HepG2 (cell line): ENCODE results near the gene FAM222A. TPM values are rescaled to one million over a fixed set of nuclear protein-coding genes. Genes with fewer than 3 reads are reported as not detected.

ENCODE experiments used
- CCDC6 ChIP-seq: sonication (generic); formaldehyde crosslinking; IDR thresholded peaks from 2 replicates; pipeline ENCODE4 v1.8.1; 2022; ENCODE audit warnings: mild to moderate bottlenecking, missing genetic modification reagents, moderate library complexity
- CEBPG ChIP-seq: IDR thresholded peaks from 2 replicates; pipeline ENCODE4 v1.6.1; 2016
- CSRNP2 ChIP-seq: sonication (generic); formaldehyde crosslinking; conservative IDR thresholded peaks from 2 replicates; pipeline ENCODE4 v1.8.0; 2022; ENCODE audit warnings: low read depth, missing genetic modification reagents
- GPBP1L1 ChIP-seq: sonication (generic); formaldehyde crosslinking; IDR thresholded peaks from 2 replicates; pipeline ENCODE4 v1.5.0; 2020; ENCODE audit warnings: mild to moderate bottlenecking, missing genetic modification reagents
- MAZ ChIP-seq, 2 experiments: sonication (generic) in 1 of 2; formaldehyde crosslinking in 1 of 2; IDR thresholded peaks; 2 replicates each; pipeline versions ENCODE4 v1.5.0 to v1.6.1; 2012 to 2020; ENCODE audit warnings: low read depth in 2 of 2, mild to moderate bottlenecking in 2 of 2, borderline replicate concordance in 1 of 2, improper control_type of control experiment in 1 of 2, low read length in 1 of 2, missing genetic modification reagents in 1 of 2, moderate library complexity in 1 of 2
- MYNN ChIP-seq: sonication (generic); formaldehyde crosslinking; IDR thresholded peaks from 2 replicates; pipeline ENCODE4 v1.4.0; 2020; ENCODE audit warnings: mild to moderate bottlenecking, low read depth, missing genetic modification reagents
- NCOA1 ChIP-seq: sonication (generic); formaldehyde crosslinking; IDR thresholded peaks from 2 replicates; pipeline ENCODE4 v1.9.0; 2021; ENCODE audit warnings: missing genetic modification reagents
- PAWR ChIP-seq: sonication (generic); formaldehyde crosslinking; IDR thresholded peaks from 2 replicates; pipeline ENCODE4 v1.4.0; 2020; ENCODE audit warnings: missing genetic modification reagents, mild to moderate bottlenecking, borderline replicate concordance
- PTBP1 ChIP-seq: fragments of 200-400 bp; formaldehyde crosslinking; IDR thresholded peaks from 2 replicates; pipeline ENCODE4 v1.6.1; 2018; ENCODE audit warnings: low read length, low read depth; ENCODE audit not compliant: poor library complexity, severe bottlenecking
- REPIN1 ChIP-seq: sonication (generic); formaldehyde crosslinking; IDR thresholded peaks from 2 replicates; pipeline ENCODE4 v1.8.0; 2022; ENCODE audit warnings: missing genetic modification reagents, low read depth, mild to moderate bottlenecking, borderline replicate concordance
- RFXAP ChIP-seq: sonication (generic); formaldehyde crosslinking; IDR thresholded peaks from 2 replicates; pipeline ENCODE4 v1.4.0; 2020; ENCODE audit warnings: missing genetic modification reagents, borderline replicate concordance
- SIN3B ChIP-seq: fragments of 150-350 bp; IDR thresholded peaks from 2 replicates; pipeline ENCODE4 v1.6.1; 2014; ENCODE audit warnings: low read length
- SKI ChIP-seq: fragments of 450-650 bp; IDR thresholded peaks from one replicate; pipeline ENCODE4 v1.6.1; 2018; ENCODE audit warnings: mild to moderate bottlenecking; ENCODE audit not compliant: partially characterized antibody
- TP53 ChIP-seq: sonication (generic); formaldehyde crosslinking; conservative IDR thresholded peaks from 2 replicates; pipeline ENCODE4 v1.4.0; 2020; ENCODE audit warnings: missing genetic modification reagents
- ZNF274 ChIP-seq: sonication (generic); formaldehyde crosslinking; IDR thresholded peaks from 2 replicates; pipeline ENCODE4 v1.5.1; 2020; ENCODE audit warnings: mild to moderate bottlenecking, missing genetic modification reagents
- ZNF33B ChIP-seq: sonication (generic); formaldehyde crosslinking; IDR thresholded peaks from 2 replicates; pipeline ENCODE4 v1.5.1; 2020; ENCODE audit warnings: mild to moderate bottlenecking, missing genetic modification reagents
- ZNF607 ChIP-seq: sonication (generic); formaldehyde crosslinking; IDR thresholded peaks from 2 replicates; pipeline ENCODE4 v1.5.1; 2020; ENCODE audit warnings: missing genetic modification reagents, mild to moderate bottlenecking, borderline replicate concordance
- polyA plus RNA-seq, 8 experiments: library from polyadenylated mRNA; depleted of rRNA in 3 of 8; stranded (reverse) in 7 of 8; unstranded in 1 of 8; fragments of >200 nt; fragmentation: Illumina TruSeq in 4 of 8; extraction: Trizol in 4 of 8; gene quantifications; 2 replicates each; pipeline versions ENCODE4 v1.2.1 to v1.2.3, GENCODE V29; 2011 to 2016; ENCODE audit warnings: low read depth in 4 of 8, missing spikeins in 1 of 8, mixed read lengths in 1 of 8; ENCODE audit not compliant: insufficient read depth in 1 of 8
- total RNA-seq, 5 experiments: library from RNA; depleted of rRNA; stranded (reverse); fragments of >200 nt; fragmentation: Illumina TruSeq; extraction: Trizol; gene quantifications; 2 replicates each; pipeline ENCODE4 v1.2.3, GENCODE V29; 2016; ENCODE audit warnings: low read depth in 1 of 5
- TF ChIP-seq, protein P1 (sequence below): sonication (generic); formaldehyde crosslinking; IDR thresholded peaks from 2 replicates; pipeline ENCODE4 v1.5.0; 2020; ENCODE audit warnings: mild to moderate bottlenecking, missing genetic modification reagents
- TF ChIP-seq, protein P2 (sequence below): sonication (generic); formaldehyde crosslinking; conservative IDR thresholded peaks from 2 replicates; pipeline ENCODE4 v1.4.0; 2020; ENCODE audit warnings: missing genetic modification reagents
- TF ChIP-seq, protein P3 (sequence below): sonication (generic); formaldehyde crosslinking; IDR thresholded peaks from 2 replicates; pipeline ENCODE4 v1.4.0; 2020; ENCODE audit warnings: low read depth, mild to moderate bottlenecking, missing genetic modification reagents
- TF ChIP-seq, protein P4 (sequence below): IDR thresholded peaks from 2 replicates; pipeline ENCODE4 v1.6.1; 2016; ENCODE audit warnings: low read depth, borderline replicate concordance

Gene FAM222A
- total and polyA plus RNA-seq, 2 of the 13 experiments (the other 11 are each of a cell fraction or from before 2014, with no cell fraction given) = 2.7 to 9.6 TPM

GRCh38 chr12:109727039-109727723 lies 13.6 kb downstream of the FAM222A start (continued):
- TF ChIP-seq PAWR = no peak
- TF ChIP-seq MYNN (CRISPR knock-in tag) = no peak
- no peak for TF ChIP-seq CCDC6 (CRISPR knock-in tag)
- no peak for TF ChIP-seq PTBP1
- TF ChIP-seq, protein P1, sequence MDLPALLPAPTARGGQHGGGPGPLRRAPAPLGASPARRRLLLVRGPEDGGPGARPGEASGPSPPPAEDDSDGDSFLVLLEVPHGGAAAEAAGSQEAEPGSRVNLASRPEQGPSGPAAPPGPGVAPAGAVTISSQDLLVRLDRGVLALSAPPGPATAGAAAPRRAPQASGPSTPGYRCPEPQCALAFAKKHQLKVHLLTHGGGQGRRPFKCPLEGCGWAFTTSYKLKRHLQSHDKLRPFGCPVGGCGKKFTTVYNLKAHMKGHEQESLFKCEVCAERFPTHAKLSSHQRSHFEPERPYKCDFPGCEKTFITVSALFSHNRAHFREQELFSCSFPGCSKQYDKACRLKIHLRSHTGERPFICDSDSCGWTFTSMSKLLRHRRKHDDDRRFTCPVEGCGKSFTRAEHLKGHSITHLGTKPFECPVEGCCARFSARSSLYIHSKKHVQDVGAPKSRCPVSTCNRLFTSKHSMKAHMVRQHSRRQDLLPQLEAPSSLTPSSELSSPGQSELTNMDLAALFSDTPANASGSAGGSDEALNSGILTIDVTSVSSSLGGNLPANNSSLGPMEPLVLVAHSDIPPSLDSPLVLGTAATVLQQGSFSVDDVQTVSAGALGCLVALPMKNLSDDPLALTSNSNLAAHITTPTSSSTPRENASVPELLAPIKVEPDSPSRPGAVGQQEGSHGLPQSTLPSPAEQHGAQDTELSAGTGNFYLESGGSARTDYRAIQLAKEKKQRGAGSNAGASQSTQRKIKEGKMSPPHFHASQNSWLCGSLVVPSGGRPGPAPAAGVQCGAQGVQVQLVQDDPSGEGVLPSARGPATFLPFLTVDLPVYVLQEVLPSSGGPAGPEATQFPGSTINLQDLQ (CRISPR knock-in tag) = no peak
- TF ChIP-seq SIN3B = no peak
- no peak for TF ChIP-seq GPBP1L1
- TF ChIP-seq CEBPG (CRISPR knock-in tag) = no peak
- peak; percentile 23; the same call in 1 of the 2 replicates for TF ChIP-seq RFXAP (CRISPR knock-in tag)
- TF ChIP-seq, protein P2, sequence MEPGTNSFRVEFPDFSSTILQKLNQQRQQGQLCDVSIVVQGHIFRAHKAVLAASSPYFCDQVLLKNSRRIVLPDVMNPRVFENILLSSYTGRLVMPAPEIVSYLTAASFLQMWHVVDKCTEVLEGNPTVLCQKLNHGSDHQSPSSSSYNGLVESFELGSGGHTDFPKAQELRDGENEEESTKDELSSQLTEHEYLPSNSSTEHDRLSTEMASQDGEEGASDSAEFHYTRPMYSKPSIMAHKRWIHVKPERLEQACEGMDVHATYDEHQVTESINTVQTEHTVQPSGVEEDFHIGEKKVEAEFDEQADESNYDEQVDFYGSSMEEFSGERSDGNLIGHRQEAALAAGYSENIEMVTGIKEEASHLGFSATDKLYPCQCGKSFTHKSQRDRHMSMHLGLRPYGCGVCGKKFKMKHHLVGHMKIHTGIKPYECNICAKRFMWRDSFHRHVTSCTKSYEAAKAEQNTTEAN = peak; percentile 52; the same call in 1 of the 2 replicates
- TF ChIP-seq SKI = no peak
- TF ChIP-seq ZNF607 (CRISPR knock-in tag) = no peak
- TF ChIP-seq, protein P3, sequence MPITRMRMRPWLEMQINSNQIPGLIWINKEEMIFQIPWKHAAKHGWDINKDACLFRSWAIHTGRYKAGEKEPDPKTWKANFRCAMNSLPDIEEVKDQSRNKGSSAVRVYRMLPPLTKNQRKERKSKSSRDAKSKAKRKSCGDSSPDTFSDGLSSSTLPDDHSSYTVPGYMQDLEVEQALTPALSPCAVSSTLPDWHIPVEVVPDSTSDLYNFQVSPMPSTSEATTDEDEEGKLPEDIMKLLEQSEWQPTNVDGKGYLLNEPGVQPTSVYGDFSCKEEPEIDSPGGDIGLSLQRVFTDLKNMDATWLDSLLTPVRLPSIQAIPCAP (CRISPR knock-in tag) = no peak
- no peak for TF ChIP-seq CSRNP2 (CRISPR knock-in tag)
- no peak for TF ChIP-seq ZNF33B (CRISPR knock-in tag)
- no peak for TF ChIP-seq ZNF274
- TF ChIP-seq REPIN1 = no peak; the same call in 1 of the 2 replicates
- TF ChIP-seq MAZ (IDR thresholded peaks at IDR 0.05; ENCODE audit: borderline replicate concordance, low read depth, low read length) = no peak; the same call in 1 of the 2 replicates
- TF ChIP-seq MAZ (CRISPR knock-in tag; IDR thresholded peaks at IDR 0.05; ENCODE audit: low read depth) = no peak
- no peak; the same call in 1 of the 2 replicates for TF ChIP-seq NCOA1
- TF ChIP-seq TP53 = no peak
- TF ChIP-seq, protein P4, sequence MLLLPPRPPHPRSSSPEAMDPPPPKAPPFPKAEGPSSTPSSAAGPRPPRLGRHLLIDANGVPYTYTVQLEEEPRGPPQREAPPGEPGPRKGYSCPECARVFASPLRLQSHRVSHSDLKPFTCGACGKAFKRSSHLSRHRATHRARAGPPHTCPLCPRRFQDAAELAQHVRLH (CRISPR knock-in tag) = no peak
